Esophagus muscularis mucosa (tissue), 4 donors: ENCODE measurements around the gene PKM.

Source experiments
- CTCF ChIP-seq, 3 experiments: fragments of 200-600 bp in 2 of 3; fragments of 450-650 bp in 1 of 3; sonication (generic) in 2 of 3; IDR thresholded peaks; one replicate each; pipeline ENCODE4 v1.5.1; 2017 to 2019; ENCODE audit warnings: antibody characterized with exemption in 3 of 3, mild to moderate bottlenecking in 2 of 3, moderate library complexity in 1 of 3
- EP300 ChIP-seq: sonication (generic); formaldehyde crosslinking; IDR thresholded peaks from one replicate; pipeline ENCODE4 v1.6.1; 2017; ENCODE audit warnings: antibody characterized with exemption
- POLR2A ChIP-seq: fragments of 450-650 bp; IDR thresholded peaks from one replicate; pipeline ENCODE4 v1.6.1; 2017; ENCODE audit warnings: antibody characterized with exemption, moderate library complexity, mild to moderate bottlenecking, low read depth
- POLR2AphosphoS5 ChIP-seq, 2 donors: sonication (generic); formaldehyde crosslinking; IDR thresholded peaks; one replicate each; pipeline ENCODE4 v1.6.1; 2017; ENCODE audit warnings: antibody characterized with exemption in 2 of 2

DNA sequence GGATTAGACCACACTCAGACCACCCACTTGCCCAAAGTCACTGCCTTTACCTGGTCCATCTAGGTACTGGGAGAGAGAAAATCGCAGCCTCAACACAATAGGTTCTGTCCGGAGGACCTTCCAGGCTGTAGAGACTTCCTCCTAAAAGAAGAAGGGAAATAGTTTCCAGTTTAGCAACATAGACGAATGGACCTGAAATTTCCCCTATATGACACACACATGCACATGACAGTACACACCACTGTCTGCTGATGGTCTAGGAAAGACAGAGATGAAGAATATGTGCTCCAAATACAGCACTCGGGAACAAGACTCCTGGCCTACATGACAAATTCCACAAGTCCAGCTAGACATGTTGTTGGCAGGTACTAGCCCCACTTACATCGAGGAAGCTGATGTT, 34.0 kb upstream of the PKM start:
- TF ChIP-seq CTCF (IDR thresholded peaks at IDR 0.05) (no peak), POLR2A (no peak), POLR2AphosphoS5 (IDR thresholded peaks at IDR 0.05) (no peak), EP300 (no peak)
